COLO829 (cell line): ENCODE data around the gene ARHGEF17.
A peak's percentile ranks its signal among the peaks of the same experiment; 100 is the strongest.
"Not testable (repeated sequence)": the region's sequence is repeated elsewhere in the genome, so short reads cannot be mapped to it uniquely, and the experiment has no call there.

Experiments used
- DNase-seq: peaks from one replicate; pipeline ENCODE4 v3.0.0; 2012; ENCODE audit warnings: low spot score

Gene ARHGEF17

GRCh38 chr11:73273222-73273895 is 34.7 kb upstream of the ARHGEF17 start:
- DNase-seq = no peak

- DNase-seq = not testable (repeated sequence)
Observed at GRCh38 chr11:73274191-73274590, 33.9 kb upstream of the ARHGEF17 start.

- no peak for DNase-seq
Observed at GRCh38 chr11:73274722-73275380, 33.2 kb upstream of the ARHGEF17 start.

GRCh38 chr11:73275381-73275750 is 32.7 kb upstream of the ARHGEF17 start:
- DNase-seq = no peak

- no peak for DNase-seq
Observed at GRCh38 chr11:73277467-73277866, 30.6 kb upstream of the ARHGEF17 start.

- no peak for DNase-seq
Observed at GRCh38 chr11:73280626-73281025, 27.4 kb upstream of the ARHGEF17 start.

GRCh38 chr11:73281201-73281741 is 26.8 kb upstream of the ARHGEF17 start:
- no peak for DNase-seq

- DNase-seq = no peak
Observed at GRCh38 chr11:73281796-73282660, 26.0 kb upstream of the ARHGEF17 start.

GRCh38 chr11:73283276-73284000 is 24.6 kb upstream of the ARHGEF17 start:
- DNase-seq = no peak

- no peak for DNase-seq
Observed at GRCh38 chr11:73284106-73284505, 24.0 kb upstream of the ARHGEF17 start.

- no peak for DNase-seq
Observed at GRCh38 chr11:73285721-73286120, 22.4 kb upstream of the ARHGEF17 start.

- DNase-seq = no peak
Observed at GRCh38 chr11:73286240-73286810, 21.8 kb upstream of the ARHGEF17 start.

- DNase-seq = no peak
Observed at GRCh38 chr11:73287400-73288101, 20.5 kb upstream of the ARHGEF17 start.

GRCh38 chr11:73288192-73288872 is 19.7 kb upstream of the ARHGEF17 start:
- DNase-seq = no peak

- DNase-seq = peak; percentile 76
Observed at GRCh38 chr11:73288873-73289707, 19.0 kb upstream of the ARHGEF17 start.

- DNase-seq = no peak
Observed at GRCh38 chr11:73290536-73290935, 17.5 kb upstream of the ARHGEF17 start.

GRCh38 chr11:73291196-73291595 is 16.9 kb upstream of the ARHGEF17 start:
- no peak for DNase-seq

- DNase-seq = no peak
Observed at GRCh38 chr11:73291781-73292524, 16.1 kb upstream of the ARHGEF17 start.

- DNase-seq = no peak
Observed at GRCh38 chr11:73292525-73292894, 15.6 kb upstream of the ARHGEF17 start.
